Measurements from ENCODE around the gene WARS2.

Gene WARS2

GRCh38 chr1:119015547-119015946, 124.9 kb downstream of the WARS2 start:
- no peak for DNase-seq (ENCODE audit: low read depth)
- H3K4me3 ChIP-seq (ENCODE audit: low read length) = no peak overlapping the region
- no peak for TF ChIP-seq CTCF (conservative IDR thresholded peaks at IDR 0.05; ENCODE audit: low read depth, low read length)

GRCh38 chr1:119012383-119012782, 128.1 kb downstream of the WARS2 start:
- H3K4me3 ChIP-seq (ENCODE audit: low read length) = no peak overlapping the region
- no peak for TF ChIP-seq CTCF (conservative IDR thresholded peaks at IDR 0.05; ENCODE audit: low read depth, low read length)
- DNase-seq (ENCODE audit: low read depth) = no peak

- TF ChIP-seq CTCF (conservative IDR thresholded peaks at IDR 0.05; ENCODE audit: low read depth, low read length) = no peak
- no peak for DNase-seq (ENCODE audit: low read depth)
- H3K4me3 ChIP-seq (ENCODE audit: low read length) = no peak overlapping the region
Measured at GRCh38 chr1:119011706-119012105, 128.7 kb downstream of the WARS2 start.

- DNase-seq (ENCODE audit: low read depth) = no peak
- TF ChIP-seq CTCF (conservative IDR thresholded peaks at IDR 0.05; ENCODE audit: low read depth, low read length) = no peak
- H3K4me3 ChIP-seq (ENCODE audit: low read length) = no peak overlapping the region
Measured at GRCh38 chr1:119011116-119011515, 129.3 kb downstream of the WARS2 start.

GRCh38 chr1:119010201-119010600, 130.3 kb downstream of the WARS2 start:
- no peak overlapping the region for H3K4me3 ChIP-seq (ENCODE audit: low read length)
- no peak for DNase-seq (ENCODE audit: low read depth)
- no peak for TF ChIP-seq CTCF (conservative IDR thresholded peaks at IDR 0.05; ENCODE audit: low read depth, low read length)

GRCh38 chr1:119009312-119009655, 131.2 kb downstream of the WARS2 start:
- DNase-seq (ENCODE audit: low read depth) = no peak
- no peak for TF ChIP-seq CTCF (conservative IDR thresholded peaks at IDR 0.05; ENCODE audit: low read depth, low read length)
- H3K4me3 ChIP-seq (ENCODE audit: low read length) = no peak overlapping the region

GRCh38 chr1:119008483-119009311, 131.8 kb downstream of the WARS2 start:
- DNase-seq (ENCODE audit: low read depth) = no peak
- peak; percentile 63 for TF ChIP-seq CTCF (conservative IDR thresholded peaks at IDR 0.05; ENCODE audit: low read depth, low read length)
- H3K4me3 ChIP-seq (ENCODE audit: low read length) = no peak overlapping the region

All from retinal pigment epithelial cell (primary cell).